NCI-H82 (cell line): ENCODE results near the gene IP6K1.
"Not testable (repeated sequence)": the region's sequence is repeated elsewhere in the genome, so short reads cannot be mapped to it uniquely, and the experiment has no call there.

Experiments used
- DNase-seq: peaks from one replicate; lab custom pipeline; 2025; lab: John Stamatoyannopoulos, UW

Gene IP6K1

GRCh38 chr3:49763981-49764380, 22.4 kb downstream of the IP6K1 start:
- no peak for DNase-seq

DNA sequence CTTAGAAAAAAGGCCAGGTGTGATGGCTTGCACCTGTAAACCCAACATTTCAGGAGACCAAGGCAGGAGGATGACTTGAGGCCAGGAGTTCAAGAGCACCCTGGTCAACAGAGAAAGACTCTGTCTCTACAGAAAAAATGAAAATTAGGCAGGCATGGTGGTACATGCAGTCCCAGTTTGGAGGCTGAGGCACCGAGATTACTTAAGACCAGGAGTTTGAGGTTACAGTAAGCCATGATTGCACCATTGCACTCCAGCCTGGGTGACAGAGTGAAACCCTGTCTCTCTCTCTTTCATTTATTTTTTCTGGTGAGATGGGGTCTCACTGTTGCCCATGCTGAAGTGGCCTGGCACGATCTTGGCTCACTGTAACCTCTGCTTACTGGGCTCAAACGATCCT, 24.7 kb downstream of the IP6K1 start:
- DNase-seq: no peak

DNA sequence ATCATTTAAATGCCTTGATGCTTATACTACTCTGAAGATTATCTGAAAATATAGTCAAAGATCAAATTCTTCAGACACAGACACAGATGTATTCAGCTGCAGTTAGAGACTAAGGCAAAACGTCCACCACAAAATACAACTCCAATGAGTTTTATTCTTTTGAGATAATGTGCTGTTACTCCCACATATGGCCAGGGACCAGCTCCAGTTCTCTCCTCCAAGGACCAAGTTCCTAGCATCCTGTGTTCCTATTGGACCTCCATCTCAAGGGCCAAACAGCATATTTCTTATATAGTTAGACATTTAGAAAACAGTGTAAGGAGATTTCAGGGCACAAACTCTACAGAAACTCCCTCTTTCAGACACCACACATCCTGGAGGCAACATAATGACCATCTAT, 27.1 kb downstream of the IP6K1 start:
- no peak for DNase-seq

GRCh38 chr3:49757197-49757596, 29.1 kb downstream of the IP6K1 start:
- no peak for DNase-seq

GRCh38 chr3:49756036-49756435, 30.3 kb downstream of the IP6K1 start:
- no peak for DNase-seq

DNA sequence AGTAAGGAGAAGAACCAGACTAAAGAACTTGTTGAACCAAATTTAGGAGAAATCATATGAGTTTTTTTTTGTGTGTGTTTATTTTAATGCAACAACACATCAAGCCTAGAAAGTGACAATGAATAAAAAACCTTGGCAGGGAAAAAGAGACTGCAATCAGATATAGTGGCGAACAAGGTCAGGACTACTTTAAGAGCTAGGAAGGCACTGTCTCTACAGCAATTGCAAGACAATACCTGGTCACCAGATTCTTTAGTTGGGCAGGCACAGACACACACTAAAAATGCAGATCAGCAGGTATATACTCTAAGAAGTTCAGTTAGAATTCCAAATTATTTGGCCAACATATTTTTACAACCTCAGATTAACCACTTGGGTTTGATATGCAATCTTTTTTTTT, 31.8 kb downstream of the IP6K1 start:
- DNase-seq: no peak

DNA sequence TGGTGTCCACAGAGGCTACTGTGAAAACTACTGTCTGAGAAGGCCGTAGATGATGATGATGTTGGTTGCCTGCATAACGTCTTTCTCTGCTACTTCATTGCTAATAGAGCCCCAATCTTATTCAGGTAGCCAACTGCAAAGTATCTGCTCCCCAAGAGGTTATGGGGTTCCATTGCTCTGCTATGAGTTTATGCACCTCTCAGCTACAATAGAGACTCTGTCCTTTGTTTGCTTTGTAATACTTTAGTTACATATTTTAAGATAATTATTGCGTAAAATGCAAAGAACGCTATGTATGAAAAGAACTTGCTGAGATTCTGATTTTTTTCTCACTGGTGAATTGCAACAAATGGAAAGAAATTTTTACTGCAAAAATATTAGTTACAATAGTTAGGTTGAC, 34.8 kb downstream of the IP6K1 start:
- no peak for DNase-seq

GRCh38 chr3:49750056-49750455, 36.3 kb downstream of the IP6K1 start:
- DNase-seq: no peak

DNA sequence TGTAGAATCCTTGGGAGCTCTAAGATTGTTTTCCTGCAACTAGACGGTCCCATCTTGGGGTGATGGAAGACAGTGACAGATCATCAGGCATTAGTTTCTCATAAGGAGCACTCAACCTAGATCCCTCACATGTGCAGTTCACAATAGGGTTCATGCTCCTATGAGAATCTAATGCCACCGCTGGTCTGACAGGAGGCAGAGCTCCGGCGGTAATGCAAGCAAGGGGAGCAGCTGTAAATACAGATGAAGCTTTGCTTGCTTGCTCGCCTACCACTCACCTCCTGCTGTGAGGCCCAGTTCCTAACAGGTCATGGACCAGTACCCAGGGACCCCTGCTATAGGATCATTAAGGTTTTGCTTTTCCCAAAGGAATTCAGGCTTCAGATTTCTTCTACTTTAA, 37.5 kb downstream of the IP6K1 start:
- DNase-seq: not testable (repeated sequence)

DNA sequence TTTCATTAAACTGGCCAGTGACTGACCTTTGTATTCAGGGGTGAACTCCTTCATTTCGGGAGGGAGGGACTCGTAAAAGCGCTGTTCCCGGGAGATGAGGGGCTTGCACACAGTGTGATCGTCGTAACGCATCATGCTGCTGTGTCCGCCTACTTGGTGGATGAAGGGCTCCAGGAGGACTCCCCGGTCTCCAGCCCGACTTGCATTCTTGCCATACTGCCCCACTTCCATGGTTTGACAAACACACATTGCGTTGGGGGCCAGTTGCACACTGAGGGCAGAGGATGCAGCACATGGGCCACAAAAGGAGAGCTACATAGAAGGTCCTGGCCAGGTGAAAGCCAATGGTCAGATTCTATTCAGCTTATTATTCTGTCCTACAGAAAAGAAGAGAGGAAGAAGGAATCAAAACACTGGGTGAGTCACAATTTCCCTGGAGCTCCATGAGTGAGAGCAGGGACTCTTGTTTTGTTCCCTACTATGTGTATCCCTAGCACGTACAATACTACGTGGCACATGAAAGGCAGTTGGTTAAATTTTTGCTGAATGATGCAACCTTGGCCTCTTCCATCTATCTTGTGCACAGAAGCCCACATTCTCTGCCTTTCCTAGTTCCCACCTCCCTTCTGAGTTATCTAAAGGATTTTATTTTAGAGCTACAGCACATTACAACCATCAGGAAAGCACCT, 38.4 kb downstream of the IP6K1 start:
- DNase-seq: no peak

DNA sequence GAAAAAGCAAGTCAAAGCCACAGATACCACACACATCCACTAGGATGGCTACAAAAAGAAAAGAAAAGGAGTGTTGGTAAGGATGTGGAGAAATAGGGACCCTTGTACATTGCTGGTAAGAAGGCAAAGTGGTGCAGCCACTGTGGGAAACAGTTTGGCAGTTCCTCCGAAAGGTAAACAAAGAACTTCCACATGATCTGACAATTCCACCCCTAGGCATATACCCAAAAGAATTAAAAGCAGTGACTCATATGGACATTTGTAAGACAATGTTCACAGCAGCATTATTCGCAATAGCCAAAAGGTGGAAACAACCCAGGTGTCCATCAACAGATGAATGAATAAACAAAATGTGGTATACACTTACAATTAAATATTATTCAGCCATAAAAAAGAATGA, 40.4 kb downstream of the IP6K1 start:
- no peak for DNase-seq

DNA sequence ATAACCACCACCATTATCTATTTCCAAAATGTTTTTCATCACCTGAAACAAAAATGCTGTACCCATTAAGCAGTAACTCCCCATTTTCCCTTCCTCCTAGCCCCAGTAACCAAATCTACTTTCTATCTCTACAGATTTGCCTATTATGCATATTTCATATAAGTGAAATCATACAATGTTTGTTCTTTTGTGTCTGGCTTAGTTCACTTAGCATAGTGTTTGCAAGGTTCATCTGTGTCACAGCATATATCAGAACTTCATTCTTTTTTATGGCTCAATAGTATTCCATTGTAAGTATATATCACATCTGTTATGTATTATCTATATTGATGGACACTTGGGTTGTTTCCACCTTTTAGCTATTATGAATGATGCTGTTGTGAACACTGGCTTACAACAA, 45.9 kb downstream of the IP6K1 start:
- no peak for DNase-seq

DNA sequence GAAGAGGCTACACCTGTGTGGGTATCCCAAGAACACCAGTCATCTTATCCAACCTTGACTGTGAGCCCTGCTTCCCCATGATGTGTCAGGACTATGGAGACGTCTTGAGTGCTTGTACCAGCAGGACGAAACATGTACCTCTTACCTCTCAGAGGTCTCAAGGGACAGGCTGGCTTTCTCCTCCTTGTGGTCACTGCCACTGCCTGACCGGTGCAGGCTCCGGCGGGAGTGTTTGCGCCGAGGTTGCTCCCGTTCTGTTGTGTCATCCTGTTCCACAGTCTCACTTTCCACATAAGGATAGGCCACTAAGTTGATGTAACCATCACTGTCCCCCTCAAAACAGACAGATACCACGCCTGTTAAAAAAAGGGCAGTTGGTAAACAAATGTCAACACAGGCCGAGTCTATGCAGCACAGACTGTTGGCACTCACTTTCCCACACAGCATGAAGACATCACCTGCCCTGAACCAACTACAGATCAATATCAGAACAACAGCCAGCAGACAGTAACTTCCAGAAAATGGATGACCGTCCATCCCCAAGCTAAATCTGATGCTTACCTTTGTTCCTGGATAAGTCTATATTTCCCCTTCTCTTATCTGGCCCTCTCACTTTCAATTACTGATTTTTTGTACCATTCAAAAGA, 48.2 kb downstream of the IP6K1 start:
- no peak for DNase-seq

- DNase-seq: no peak
These were observed 51.6 kb downstream of the IP6K1 start for GRCh38 chr3:49734752-49735151.

- DNase-seq: no peak
These were observed 52.8 kb downstream of the IP6K1 start for GRCh38 chr3:49733551-49733950.

GRCh38 chr3:49732597-49732996, 53.7 kb downstream of the IP6K1 start:
- DNase-seq: no peak

DNA sequence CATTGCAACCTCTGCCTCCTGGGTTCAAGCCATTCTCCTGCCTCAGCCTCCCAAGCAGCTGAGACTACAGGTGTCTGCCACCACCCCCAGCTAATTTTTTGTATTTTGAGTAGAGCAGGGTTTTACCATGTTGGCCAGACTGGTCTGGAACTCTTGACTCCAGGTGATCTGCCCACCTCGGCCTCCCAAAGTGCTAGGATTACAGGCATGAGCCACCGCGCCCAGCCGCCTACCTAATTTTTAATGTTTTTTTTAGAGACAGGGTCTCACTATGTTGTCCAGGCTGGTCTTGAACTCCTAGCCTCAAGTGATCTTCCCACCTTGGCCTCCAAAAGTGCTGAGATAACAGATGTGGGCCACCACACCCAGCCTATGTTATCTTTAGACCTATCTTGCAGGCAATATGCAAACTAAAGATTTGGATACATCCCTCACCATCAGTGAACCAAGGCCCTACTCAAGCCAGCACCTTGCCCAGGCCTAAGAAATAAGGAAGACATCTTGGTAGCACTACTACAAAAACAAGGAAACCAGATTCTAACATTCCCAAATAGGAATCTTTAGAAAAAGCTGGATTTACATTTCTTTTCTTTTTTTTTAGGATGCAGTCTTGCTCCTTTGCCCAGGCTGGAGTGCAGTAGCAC, 56.3 kb downstream of the IP6K1 start:
- no peak for DNase-seq

DNA sequence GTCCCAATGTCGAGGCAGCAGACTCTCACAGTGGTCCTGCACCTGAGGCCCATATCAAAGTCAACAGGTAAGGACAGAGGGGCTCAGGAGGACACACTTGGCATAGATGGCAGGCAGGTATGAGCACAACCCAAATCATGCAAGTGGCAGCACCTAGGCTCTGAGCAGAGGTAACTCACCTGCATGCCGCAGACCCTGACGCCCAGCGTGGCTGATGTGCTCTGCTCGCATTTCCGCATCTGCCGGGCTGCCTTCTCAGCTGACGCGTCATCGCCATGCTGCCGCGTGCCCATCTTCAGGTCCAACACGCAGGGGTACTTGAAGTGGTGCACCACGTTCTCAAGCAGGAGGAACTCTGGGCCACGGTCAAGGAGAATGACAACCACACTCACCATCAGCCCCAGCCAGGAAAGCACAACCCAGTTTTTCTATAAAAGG, 58.4 kb downstream of the IP6K1 start:
- no peak for DNase-seq

DNA sequence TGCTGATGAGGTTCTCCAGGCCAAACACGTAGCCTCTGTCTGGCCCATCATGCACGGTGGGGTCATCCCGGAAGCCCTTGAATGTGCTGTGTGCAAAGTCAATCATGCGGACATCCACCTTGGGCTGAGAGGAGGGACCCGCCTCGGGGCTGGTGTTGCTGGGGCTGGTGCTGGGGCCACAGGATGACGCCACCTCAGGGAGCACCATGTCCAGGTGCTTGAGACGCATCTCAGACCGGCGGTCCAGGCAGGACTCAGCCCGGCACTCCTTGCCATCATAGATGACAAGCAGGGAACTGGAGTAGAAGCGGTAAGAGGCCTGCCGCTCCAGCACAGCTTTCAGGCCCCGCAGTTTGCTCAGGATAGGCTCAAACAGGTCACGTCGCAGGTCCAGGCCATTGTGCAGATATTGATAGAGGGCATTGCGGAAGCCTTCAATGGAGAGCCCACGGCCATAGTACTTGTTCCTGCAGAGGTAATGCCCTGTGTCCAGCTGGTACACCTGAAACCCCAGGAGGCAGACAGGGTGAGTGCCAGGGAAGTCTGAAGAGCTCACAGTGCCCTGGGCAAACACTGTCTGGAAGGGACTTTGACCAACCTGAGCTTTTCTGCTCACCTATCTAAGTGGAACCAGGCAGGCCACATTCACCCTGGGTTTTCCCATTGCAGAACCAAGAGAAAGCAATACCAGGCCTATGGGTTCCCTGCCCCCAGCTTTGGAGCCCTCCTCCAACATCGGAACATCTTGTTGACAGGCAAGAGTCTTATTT, 59.0 kb downstream of the IP6K1 start:
- no peak for DNase-seq

GRCh38 chr3:49725906-49726681, 60.2 kb downstream of the IP6K1 start:
- no peak for DNase-seq

GRCh38 chr3:49724586-49724985, 61.8 kb downstream of the IP6K1 start:
- peak; percentile 37 for DNase-seq
